A549 (cell line): ENCODE data around the gene ACTN2. TPM values are rescaled to one million over a fixed set of nuclear protein-coding genes. Genes with fewer than 3 reads are reported as not detected.

Experiments
- ATAC-seq, 2 experiments: fragments of 200-7000 bp in 1 of 2; fragments of >200 bp in 1 of 2; cut with Nextera tagmentation in 1 of 2; cut with Tn5 transposase in 1 of 2; 3 replicates each; pipeline versions ENCODE4 v1.8.0 to v1.9.1; 2018 to 2020; ENCODE audit warnings: mild to moderate bottlenecking in 1 of 2, moderate library complexity in 1 of 2
- CTCF ChIA-PET: fragments of 300-600 bp; sonication (Branson Sonifier 250); formaldehyde crosslinking; extraction: SDS; loops from one replicate; lab custom pipeline; 2021; ENCODE audit warnings: antibody characterized with exemption, inconsistent platforms; lab: Yijun Ruan, JAX
- POLR2A ChIA-PET: fragments of 350-600 bp; formaldehyde crosslinking; extraction: SDS; loops from one replicate; lab custom pipeline; 2021; ENCODE audit warnings: antibody characterized with exemption, inconsistent platforms; lab: Yijun Ruan, JAX
- DNase-seq, 2 experiments: peaks; one replicate each; pipeline versions ENCODE4 v3.0.0 to v3.0.0-alpha.2; 2011 to 2016; ENCODE audit warnings: low read depth in 1 of 2, low spot score in 1 of 2
- FAIRE-seq: peaks from 2 replicates; lab custom pipeline; 2011; peaks lifted over from hg19 to GRCh38; lab: Jason Lieb, UNC
- H3K27ac ChIP-seq, 2 experiments: fragments of >200 bp; sonication (Bioruptor Twin); formaldehyde crosslinking; 3 replicates each; pipeline ENCODE4 v1.5.1; 2016 to 2017
- H3K4me1 ChIP-seq: fragments of >200 bp; sonication (Bioruptor Twin); formaldehyde crosslinking; 3 replicates; pipeline ENCODE4 v1.6.1; 2016
- H3K4me2 ChIP-seq: fragments of >200 bp; sonication (Bioruptor Twin); formaldehyde crosslinking; 3 replicates; pipeline ENCODE4 v1.6.1; 2016
- H3K4me3 ChIP-seq: fragments of >200 bp; sonication (Bioruptor Twin); formaldehyde crosslinking; 3 replicates; pipeline ENCODE4 v1.5.1; 2016
- H3K9me3 ChIP-seq: fragments of >200 bp; sonication (Bioruptor Twin); formaldehyde crosslinking; 3 replicates; pipeline ENCODE4 v1.6.1; 2016
- ATOH8 ChIP-seq: fragments of 250-450 bp; sonication (Bioruptor Pico); IDR thresholded peaks from 2 replicates; pipeline ENCODE4 v1.5.0; 2020; ENCODE audit warnings: low read depth, mild to moderate bottlenecking, moderate library complexity
- CBX2 ChIP-seq: fragments of 200-600 bp; sonication (generic); IDR thresholded peaks from 2 replicates; pipeline ENCODE4 v1.6.1; 2016; ENCODE audit warnings: low read depth, mild to moderate bottlenecking, borderline replicate concordance
- EHF ChIP-seq: fragments of 250-450 bp; sonication (Bioruptor Pico); IDR thresholded peaks from 2 replicates; pipeline ENCODE4 v1.5.0; 2020; ENCODE audit warnings: mild to moderate bottlenecking
- ESRRA ChIP-seq: fragments of 150-350 bp; IDR thresholded peaks from 2 replicates; pipeline ENCODE4 v1.6.1; 2014; ENCODE audit warnings: mild to moderate bottlenecking, low read length, borderline replicate concordance
- FOSB ChIP-seq: fragments of 250-450 bp; sonication (Bioruptor Pico); IDR thresholded peaks from 2 replicates; pipeline ENCODE4 v1.5.0; 2020; ENCODE audit warnings: mild to moderate bottlenecking, moderate library complexity
- HDAC2 ChIP-seq: fragments of 200-600 bp; sonication (generic); IDR thresholded peaks from 2 replicates; pipeline ENCODE4 v1.6.1; 2016
- HOXA7 ChIP-seq: fragments of 250-450 bp; sonication (Bioruptor Pico); IDR thresholded peaks from 2 replicates; pipeline ENCODE4 v1.5.0; 2020; ENCODE audit warnings: mild to moderate bottlenecking, moderate library complexity
- JUNB ChIP-seq: fragments of >200 bp; sonication (Bioruptor Twin); formaldehyde crosslinking; IDR thresholded peaks from 2 replicates; pipeline ENCODE4 v1.6.1; 2016
- MAX ChIP-seq: IDR thresholded peaks from 2 replicates; pipeline ENCODE4 v1.6.1; 2012
- MAZ ChIP-seq: fragments of 150-350 bp; IDR thresholded peaks from 2 replicates; pipeline ENCODE4 v1.6.1; 2014; ENCODE audit warnings: antibody characterized with exemption, low read depth, low read length, borderline replicate concordance
- MYC ChIP-seq: IDR thresholded peaks from 2 replicates; pipeline ENCODE4 v1.6.1; 2012; ENCODE audit warnings: mild to moderate bottlenecking, inconsistent platforms, low read length, improper control_type of control experiment, borderline replicate concordance
- NPAS2 ChIP-seq: fragments of 250-450 bp; sonication (Bioruptor Pico); IDR thresholded peaks from 2 replicates; pipeline ENCODE4 v1.8.0; 2022; ENCODE audit warnings: mild to moderate bottlenecking, moderate library complexity, borderline replicate concordance
- PBX3 ChIP-seq: IDR thresholded peaks from 2 replicates; pipeline ENCODE4 v1.6.1; 2012
- POLR2A ChIP-seq: IDR thresholded peaks from 2 replicates; pipeline ENCODE4 v1.6.1; 2012; ENCODE audit warnings: mild to moderate bottlenecking, low read length
- POLR2AphosphoS2 ChIP-seq: conservative IDR thresholded peaks from 2 replicates; pipeline ENCODE4 v1.6.1; 2012; ENCODE audit warnings: low read length, improper control_type of control experiment, inconsistent platforms
- RAD21 ChIP-seq, 2 experiments: fragments of >200 bp in 1 of 2; sonication (Bioruptor Twin) in 1 of 2; formaldehyde crosslinking in 1 of 2; IDR thresholded peaks in 1 of 2; conservative IDR thresholded peaks in 1 of 2; 2 replicates in 1 of 2; 3 replicates in 1 of 2; pipeline ENCODE4 v1.6.1; 2012 to 2018; ENCODE audit warnings: inconsistent platforms in 1 of 2
- RARB ChIP-seq: fragments of 250-450 bp; sonication (Bioruptor Pico); IDR thresholded peaks from 2 replicates; pipeline ENCODE4 v1.8.0; 2021; ENCODE audit warnings: mild to moderate bottlenecking, moderate library complexity
- TP53 ChIP-seq: fragments of 250-450 bp; sonication (Bioruptor Pico); IDR thresholded peaks from 2 replicates; pipeline ENCODE4 v1.5.0; 2021; ENCODE audit warnings: mild to moderate bottlenecking, moderate library complexity
- ZC3H11A ChIP-seq: fragments of 450-650 bp; IDR thresholded peaks from 2 replicates; pipeline ENCODE4 v1.6.1; 2014; ENCODE audit warnings: antibody characterized with exemption, mild to moderate bottlenecking
- WGBS: methylation state at CpG from one replicate; pipeline ENCODE4 v1.1.6; 2017; ENCODE audit errors: missing lambda C conversion rate; 5-methylcytosine and 5-hydroxymethylcytosine counted together
- polyA plus RNA-seq, 4 experiments: library from polyadenylated mRNA; depleted of rRNA in 3 of 4; stranded (reverse); fragments of >200 nt; fragmentation: RNase III in 1 of 4; extraction: RNeasy Plus Mini Kit Qiagen cat#74134 plus additional on column Dnase treatment in 1 of 4; gene quantifications; 2 replicates in 3 of 4; 3 replicates in 1 of 4; pipeline ENCODE4 v1.2.3, GENCODE V29; 2011 to 2017
- TF ChIP-seq, protein P1 (sequence below): IDR thresholded peaks from 2 replicates; pipeline ENCODE4 v1.6.1; 2012; ENCODE audit warnings: low read depth, borderline replicate concordance
- TF ChIP-seq, protein P2 (sequence below): fragments of 450-650 bp; IDR thresholded peaks from 2 replicates; pipeline ENCODE4 v1.6.1; 2014; ENCODE audit warnings: antibody characterized with exemption
- TF ChIP-seq, protein P3 (sequence below): fragments of 200-600 bp; sonication (generic); IDR thresholded peaks from 2 replicates; pipeline ENCODE4 v1.6.1; 2016; ENCODE audit warnings: antibody characterized with exemption, mild to moderate bottlenecking, moderate library complexity
- TF ChIP-seq, protein P4 (sequence below): fragments of 250-450 bp; sonication (Bioruptor Pico); IDR thresholded peaks from 2 replicates; pipeline ENCODE4 v1.5.0; 2021; ENCODE audit warnings: mild to moderate bottlenecking, moderate library complexity, borderline replicate concordance

The ACTN2 gene
- polyA plus RNA-seq, 2 of the 4 experiments (the other 2 are of a cell fraction) = not detected

DNA sequence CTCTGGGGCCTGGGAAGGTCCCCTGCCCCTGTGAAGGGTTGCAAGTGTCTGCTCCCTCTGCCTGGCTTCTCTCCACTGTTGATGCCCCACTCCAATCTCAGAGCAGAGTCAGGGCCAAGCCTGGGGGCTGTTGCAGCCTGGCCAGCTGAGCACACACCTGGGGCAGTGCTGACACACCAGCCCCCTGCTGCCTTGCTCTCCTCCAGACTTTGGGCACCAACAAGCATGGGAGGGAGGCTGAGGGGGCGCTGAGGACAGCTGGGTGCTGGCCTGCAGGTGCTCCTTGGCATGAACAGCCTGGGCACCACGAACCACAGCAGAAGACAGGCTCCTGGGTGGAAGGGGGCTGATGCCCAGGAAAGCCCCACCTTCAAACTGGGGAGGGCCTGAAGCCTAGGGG, 99.2 kb downstream of the ACTN2 start:
- TF ChIP-seq MYC = no peak
- Histone ChIP-seq H3K4me3 (no peak overlapping the region), H3K27ac (no peak overlapping the region), H3K9me3 (peaks cover 1% of the 10 kb centered on the region; the same call in 2 of the 3 replicates), H3K4me2 (no peak overlapping the region), H3K4me1 (no peaks in the 10 kb centered on the region)
- WGBS = 0% methylated on average over 1 of the region's 2 CpGs
- ChIA-PET POLR2A (no interaction called here), CTCF (interaction anchor here (1.9 kb wide), 1 partner anchor 26 kb away, joined by 5 read pairs; no protein-coding TSS in a partner anchor)
- ATAC-seq = no peak; a peak in 1 of 6 replicates
- DNase-seq = no peak
- no peak for FAIRE-seq

- FAIRE-seq (no peak), DNase-seq (no peak), ATAC-seq (no peak; a peak in 1 of 6 replicates)
- 85% methylated on average over 16 of the region's 16 CpGs for whole genome bisulfite sequencing
- TF ChIP-seq CBX2 (no peak), NPAS2 (CRISPR knock-in tag) (no peak), MAZ (no peak), FOSB (CRISPR knock-in tag) (no peak), RAD21 (conservative IDR thresholded peaks at IDR 0.05 in 1 of 2, IDR thresholded peaks at IDR 0.05 in 1 of 2) (no peak), POLR2A (no peak), ATOH8 (CRISPR knock-in tag) (no peak), MYC (no peak)
- TF ChIP-seq, protein P1, sequence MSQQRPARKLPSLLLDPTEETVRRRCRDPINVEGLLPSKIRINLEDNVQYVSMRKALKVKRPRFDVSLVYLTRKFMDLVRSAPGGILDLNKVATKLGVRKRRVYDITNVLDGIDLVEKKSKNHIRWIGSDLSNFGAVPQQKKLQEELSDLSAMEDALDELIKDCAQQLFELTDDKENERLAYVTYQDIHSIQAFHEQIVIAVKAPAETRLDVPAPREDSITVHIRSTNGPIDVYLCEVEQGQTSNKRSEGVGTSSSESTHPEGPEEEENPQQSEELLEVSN = no peak
- TF ChIP-seq, protein P2, sequence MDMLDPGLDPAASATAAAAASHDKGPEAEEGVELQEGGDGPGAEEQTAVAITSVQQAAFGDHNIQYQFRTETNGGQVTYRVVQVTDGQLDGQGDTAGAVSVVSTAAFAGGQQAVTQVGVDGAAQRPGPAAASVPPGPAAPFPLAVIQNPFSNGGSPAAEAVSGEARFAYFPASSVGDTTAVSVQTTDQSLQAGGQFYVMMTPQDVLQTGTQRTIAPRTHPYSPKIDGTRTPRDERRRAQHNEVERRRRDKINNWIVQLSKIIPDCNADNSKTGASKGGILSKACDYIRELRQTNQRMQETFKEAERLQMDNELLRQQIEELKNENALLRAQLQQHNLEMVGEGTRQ = no peak
- TF ChIP-seq, protein P3, sequence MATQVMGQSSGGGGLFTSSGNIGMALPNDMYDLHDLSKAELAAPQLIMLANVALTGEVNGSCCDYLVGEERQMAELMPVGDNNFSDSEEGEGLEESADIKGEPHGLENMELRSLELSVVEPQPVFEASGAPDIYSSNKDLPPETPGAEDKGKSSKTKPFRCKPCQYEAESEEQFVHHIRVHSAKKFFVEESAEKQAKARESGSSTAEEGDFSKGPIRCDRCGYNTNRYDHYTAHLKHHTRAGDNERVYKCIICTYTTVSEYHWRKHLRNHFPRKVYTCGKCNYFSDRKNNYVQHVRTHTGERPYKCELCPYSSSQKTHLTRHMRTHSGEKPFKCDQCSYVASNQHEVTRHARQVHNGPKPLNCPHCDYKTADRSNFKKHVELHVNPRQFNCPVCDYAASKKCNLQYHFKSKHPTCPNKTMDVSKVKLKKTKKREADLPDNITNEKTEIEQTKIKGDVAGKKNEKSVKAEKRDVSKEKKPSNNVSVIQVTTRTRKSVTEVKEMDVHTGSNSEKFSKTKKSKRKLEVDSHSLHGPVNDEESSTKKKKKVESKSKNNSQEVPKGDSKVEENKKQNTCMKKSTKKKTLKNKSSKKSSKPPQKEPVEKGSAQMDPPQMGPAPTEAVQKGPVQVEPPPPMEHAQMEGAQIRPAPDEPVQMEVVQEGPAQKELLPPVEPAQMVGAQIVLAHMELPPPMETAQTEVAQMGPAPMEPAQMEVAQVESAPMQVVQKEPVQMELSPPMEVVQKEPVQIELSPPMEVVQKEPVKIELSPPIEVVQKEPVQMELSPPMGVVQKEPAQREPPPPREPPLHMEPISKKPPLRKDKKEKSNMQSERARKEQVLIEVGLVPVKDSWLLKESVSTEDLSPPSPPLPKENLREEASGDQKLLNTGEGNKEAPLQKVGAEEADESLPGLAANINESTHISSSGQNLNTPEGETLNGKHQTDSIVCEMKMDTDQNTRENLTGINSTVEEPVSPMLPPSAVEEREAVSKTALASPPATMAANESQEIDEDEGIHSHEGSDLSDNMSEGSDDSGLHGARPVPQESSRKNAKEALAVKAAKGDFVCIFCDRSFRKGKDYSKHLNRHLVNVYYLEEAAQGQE = no peak
- Histone ChIP-seq H3K4me3 (no peak overlapping the region), H3K27ac (no peak overlapping the region), H3K9me3 (no peaks in the 10 kb centered on the region), H3K4me1 (no peaks in the 10 kb centered on the region), H3K4me2 (no peak overlapping the region)
- ChIA-PET CTCF (interaction anchor here (0.8 to 1.9 kb wide), 2 partner anchors 10 to 27 kb away, joined by 3 to 5 read pairs; no protein-coding TSS in a partner anchor), POLR2A (interaction anchor here (1.0 kb wide), 1 partner anchor 9 kb away, joined by 7 read pairs; the partner anchor contains the start of gene MTR)
Measured at GRCh38 chr1:236786453-236786852, 100.2 kb downstream of the ACTN2 start.

DNA sequence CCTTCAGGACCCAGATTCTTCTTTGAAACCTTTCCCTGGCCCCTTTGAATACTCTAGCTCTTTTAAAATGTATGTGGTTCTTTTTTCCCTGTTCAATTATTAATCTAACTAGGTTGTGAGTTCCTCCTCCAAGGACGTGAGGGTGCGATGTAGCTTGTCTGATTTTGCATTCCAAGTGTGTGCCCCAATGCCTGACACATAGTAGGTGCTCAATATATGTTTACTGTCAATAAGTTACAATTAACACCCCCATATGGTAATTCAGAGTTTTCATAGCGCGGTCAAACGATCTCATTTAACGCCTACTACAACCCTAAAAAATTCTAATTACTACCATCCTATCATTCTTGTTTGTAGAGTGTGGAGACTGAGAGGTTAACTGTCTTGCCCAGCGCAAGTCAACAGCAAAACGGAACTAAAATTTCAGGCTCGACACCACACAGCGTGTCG, 108.3 kb downstream of the ACTN2 start:
- WGBS = 13% methylated on average over 11 of the region's 11 CpGs
- ATAC-seq (no peak), FAIRE-seq (no peak), DNase-seq (no peak)
- Histone ChIP-seq H3K4me1 (peaks cover 9% of the 10 kb centered on the region; the same call in 1 of the 3 replicates), H3K27ac (peak overlapping the region; percentile 56 to 70), H3K9me3 (no peaks in the 10 kb centered on the region), H3K4me2 (peak overlapping the region; percentile 71), H3K4me3 (peak overlapping the region; percentile 85)
- TF ChIP-seq POLR2AphosphoS2 (no peak), JUNB (no peak), ESRRA (no peak), RARB (no peak), HDAC2 (no peak), ZC3H11A (no peak), EHF (CRISPR knock-in tag) (no peak), PBX3 (no peak), MAX (no peak), TP53 (CRISPR knock-in tag) (no peak), HOXA7 (CRISPR knock-in tag) (no peak)
- TF ChIP-seq, protein P4, sequence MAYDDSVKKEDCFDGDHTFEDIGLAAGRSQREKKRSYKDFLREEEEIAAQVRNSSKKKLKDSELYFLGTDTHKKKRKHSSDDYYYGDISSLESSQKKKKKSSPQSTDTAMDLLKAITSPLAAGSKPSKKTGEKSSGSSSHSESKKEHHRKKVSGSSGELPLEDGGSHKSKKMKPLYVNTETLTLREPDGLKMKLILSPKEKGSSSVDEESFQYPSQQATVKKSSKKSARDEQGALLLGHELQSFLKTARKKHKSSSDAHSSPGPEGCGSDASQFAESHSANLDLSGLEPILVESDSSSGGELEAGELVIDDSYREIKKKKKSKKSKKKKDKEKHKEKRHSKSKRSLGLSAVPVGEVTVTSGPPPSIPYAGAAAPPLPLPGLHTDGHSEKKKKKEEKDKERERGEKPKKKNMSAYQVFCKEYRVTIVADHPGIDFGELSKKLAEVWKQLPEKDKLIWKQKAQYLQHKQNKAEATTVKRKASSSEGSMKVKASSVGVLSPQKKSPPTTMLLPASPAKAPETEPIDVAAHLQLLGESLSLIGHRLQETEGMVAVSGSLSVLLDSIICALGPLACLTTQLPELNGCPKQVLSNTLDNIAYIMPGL (CRISPR knock-in tag) = no peak
- POLR2A ChIA-PET = interaction anchor here (0.7 to 1.1 kb wide), 8 partner anchors 8 to 190 kb away, joined by 3 to 11 read pairs (median 4); partner anchors contain the start of gene HEATR1
- CTCF ChIA-PET = interaction anchor here (1.4 kb wide), 1 partner anchor 14 kb away, joined by 3 read pairs; no protein-coding TSS in a partner anchor
